Stimulated activated CD4-positive, alpha-beta T cell treated with anti-CD3 and anti-CD28 coated beads, Interleukin-1b, Interleukin-23, amount 100 ng/mL, for 24 hours (primary cell): ENCODE measurements around the gene MYCBP2.
A peak's percentile ranks its signal among the peaks of the same experiment; 100 is the strongest.
"Not testable (repeated sequence)": the region's sequence is repeated elsewhere in the genome, so short reads cannot be mapped to it uniquely, and the experiment has no call there.

Experiments used
- DNase-seq, 4 experiments: peaks; one replicate each; pipeline ENCODE4 v3.0.0-alpha.2; 2020; ENCODE audit warnings: low read depth in 4 of 4, low spot score in 1 of 4

Gene MYCBP2

DNA sequence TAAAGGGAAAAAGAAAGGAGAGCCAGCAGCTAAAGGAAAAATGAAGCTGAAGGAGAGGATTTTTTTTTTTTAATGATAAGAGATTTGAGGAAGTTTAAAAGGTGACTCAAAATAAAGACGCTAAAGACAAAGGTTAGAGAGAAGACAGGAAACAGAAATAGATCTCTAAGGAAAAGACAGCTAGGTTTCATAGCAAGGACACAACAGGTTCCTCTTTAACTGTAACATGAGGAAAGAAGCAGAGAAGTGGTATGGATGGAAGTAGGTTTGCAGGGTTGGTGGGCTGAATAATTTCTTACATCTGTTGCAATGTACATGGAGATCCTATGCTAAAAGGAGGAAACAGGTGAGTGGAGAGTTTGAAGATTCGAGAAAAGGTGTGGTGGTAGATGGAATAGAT, 107.5 kb downstream of the MYCBP2 start:
- no peak for DNase-seq

DNA sequence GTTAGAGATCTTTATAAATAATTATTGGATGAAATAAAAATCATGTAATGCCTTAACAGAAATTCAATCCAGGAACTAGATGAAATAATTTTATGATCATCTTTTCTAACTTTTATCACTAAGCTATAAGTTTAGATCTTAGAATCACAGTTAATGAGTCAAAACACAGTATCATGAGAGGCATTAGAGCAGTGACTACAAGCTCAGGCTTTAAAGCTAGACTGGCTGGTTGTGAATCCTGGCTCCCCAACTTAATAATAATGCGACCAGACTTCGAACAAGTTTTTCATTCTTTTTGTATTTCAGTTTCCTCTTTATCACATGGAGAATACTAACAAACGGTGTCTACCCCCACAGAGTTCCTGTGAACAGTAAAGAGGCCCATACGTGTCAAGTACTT, 108.6 kb downstream of the MYCBP2 start:
- DNase-seq = no peak

DNA sequence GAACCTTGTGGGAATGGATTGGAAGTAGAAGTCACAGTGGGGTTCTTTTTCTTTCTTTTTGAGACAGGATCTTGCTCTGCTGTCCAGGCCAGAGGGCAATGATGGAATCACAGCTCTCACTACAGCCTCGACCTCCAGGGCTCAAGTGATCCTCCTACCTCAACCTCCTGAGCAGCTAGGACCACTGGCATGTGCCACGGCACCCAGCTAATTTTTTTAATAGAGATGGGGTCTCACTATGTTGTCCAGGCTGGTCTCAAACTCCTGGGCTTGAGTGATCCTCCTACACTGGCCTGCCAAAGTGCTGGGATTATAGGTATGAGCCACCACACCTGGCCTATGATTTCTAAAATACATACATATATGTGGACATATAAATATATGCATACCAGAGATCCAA, 111.4 kb downstream of the MYCBP2 start:
- DNase-seq = no peak

DNA sequence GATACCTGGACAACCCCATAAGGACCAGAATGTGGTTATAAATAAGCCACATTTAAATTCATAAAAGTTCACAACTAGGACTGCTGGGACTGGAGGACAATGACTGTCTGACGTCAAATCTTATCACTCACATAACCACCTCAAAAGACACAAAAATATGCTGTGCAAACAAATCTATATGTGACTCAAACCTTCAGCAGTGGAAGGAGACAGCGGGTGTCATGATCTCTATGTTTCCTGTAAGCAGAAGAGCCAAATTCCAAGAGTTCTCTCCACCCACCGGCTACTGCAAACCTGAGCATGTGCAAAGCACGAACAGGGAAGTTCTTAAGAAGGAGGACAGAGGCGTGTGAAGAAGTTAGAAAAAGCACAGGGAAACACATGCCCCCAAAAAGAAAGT, 113.2 kb downstream of the MYCBP2 start:
- no peak for DNase-seq

DNA sequence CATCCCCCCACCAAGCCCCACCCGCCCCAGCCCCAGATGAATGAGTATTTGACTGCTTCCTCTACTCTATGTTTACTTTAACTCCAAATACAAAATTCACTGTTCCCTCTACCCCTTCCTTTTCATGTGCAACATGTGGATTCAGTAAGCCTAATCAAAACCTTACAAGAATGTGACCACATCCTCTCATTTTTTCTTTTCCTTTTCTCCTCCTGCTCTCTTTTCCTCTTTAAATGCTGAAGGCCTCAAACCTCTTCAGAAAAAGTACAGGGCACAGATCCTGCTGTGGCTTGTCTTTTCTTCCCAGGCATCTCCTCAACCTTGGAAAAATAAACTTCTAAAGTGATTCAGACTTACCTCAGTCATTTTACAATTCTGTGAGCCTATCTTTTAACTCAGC, 119.0 kb downstream of the MYCBP2 start:
- no peak for DNase-seq

DNA sequence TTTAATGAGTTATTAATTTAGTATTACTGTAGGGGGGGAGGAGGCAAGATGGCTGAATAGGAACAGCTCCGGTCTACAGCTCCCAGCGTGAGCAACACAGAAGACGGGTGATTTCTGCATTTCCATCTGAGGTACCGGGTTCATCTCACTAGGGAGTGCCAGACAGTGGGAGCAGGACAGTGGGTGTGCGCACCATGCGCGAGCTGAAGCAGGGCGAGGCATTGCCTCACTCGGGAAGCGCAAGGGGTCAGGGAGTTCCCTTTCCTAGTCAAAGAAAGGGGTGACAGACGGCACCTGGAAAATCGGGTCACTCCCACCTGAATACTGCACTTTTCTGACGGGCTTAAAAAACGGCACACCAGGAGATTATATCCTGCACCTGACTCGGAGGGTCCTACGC, 127.9 kb downstream of the MYCBP2 start:
- DNase-seq = not testable (repeated sequence)

DNA sequence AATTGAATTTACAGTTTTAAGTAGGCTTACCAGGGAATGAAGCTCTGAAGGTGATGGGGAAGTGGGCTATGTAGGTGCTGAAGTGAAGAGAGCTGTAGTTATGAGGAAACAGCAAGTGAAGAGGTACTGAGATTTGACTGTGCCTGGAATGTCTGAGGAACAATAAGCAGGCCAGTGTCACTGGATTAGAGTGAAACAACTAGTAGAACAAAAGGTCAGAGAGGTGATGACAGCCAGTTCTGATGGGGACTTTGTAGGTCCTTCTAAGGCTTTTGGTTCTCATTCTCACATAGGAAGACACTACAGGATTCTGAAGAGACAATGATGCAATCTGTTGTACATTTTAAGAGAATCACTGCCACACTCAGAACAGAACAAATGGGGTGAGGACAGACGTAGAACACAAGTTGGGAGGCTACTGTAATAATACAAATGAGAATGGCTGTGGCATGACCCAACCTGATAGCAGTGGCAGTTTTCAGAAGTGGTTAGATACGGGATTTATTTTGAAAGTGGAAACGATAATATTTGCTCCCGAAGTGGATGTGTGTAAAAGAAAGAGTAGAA, 130.8 kb downstream of the MYCBP2 start:
- DNase-seq = no peak

DNA sequence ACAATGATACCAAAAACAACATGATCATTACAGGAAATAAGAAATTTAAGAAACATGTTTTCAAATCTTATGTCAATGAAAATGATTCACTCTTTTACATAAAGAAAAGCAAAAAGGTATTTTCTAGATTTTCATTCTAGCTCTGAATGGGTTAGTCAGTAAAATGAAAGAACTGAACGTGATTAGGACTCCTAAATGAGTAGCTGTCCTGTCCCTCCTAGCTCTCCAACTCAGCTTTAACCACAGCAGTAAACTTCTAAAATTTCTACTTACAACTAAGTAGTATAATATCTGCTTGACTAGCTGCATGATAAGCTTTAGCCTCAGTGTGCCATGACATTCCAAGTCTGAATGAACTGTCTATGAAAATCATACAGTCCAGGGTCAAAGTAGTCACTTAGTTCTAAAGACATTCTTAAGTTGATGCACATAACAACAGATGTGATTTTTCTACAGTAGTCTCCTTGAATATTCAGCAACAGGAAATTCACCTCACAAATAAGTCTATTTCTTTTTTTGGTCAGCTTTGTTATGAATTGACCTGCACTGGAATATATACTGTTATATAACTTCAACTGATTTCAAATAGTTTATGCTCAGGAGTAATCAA, 136.4 kb downstream of the MYCBP2 start:
- no peak for DNase-seq

DNA sequence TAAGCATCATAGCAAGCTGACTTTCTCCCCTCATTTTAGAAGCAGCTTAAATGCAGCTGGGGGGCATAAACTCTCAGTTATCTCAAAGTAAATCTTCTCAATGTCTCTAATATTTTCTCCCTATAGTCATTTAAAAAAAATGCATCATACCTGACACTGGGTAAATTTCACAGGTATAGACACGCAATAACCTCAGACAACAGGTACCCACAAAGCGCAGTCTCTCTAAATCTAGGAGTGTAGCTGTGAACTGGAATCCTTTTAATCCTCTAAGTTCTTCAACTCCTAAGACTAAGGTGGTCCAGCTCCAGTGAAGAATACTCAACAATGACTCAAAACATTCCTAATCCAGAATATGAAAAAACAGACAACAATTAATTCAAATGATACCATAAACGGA, 141.2 kb downstream of the MYCBP2 start:
- no peak for DNase-seq

DNA sequence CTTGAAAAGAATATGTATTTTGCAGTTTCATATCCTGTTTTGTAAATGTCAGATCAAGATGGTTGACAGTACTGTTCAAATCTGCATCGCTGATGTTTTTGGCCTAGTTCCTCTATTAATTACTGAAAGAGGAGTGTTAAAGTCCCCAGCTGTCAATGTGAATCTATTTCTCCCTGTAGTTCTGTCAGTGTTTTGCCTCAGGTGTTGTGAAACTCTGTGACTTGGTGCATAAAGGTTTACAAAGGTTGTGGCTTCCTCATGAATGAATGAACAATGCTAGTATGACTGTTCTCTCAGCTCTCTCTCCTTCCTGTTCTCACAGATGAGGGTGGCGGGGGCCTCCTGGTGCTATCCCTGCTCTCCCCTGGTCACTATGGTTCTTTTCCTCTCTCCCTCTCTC, 142.4 kb downstream of the MYCBP2 start:
- DNase-seq = peak in 2 of 4 experiments; percentile 4 to 19

DNA sequence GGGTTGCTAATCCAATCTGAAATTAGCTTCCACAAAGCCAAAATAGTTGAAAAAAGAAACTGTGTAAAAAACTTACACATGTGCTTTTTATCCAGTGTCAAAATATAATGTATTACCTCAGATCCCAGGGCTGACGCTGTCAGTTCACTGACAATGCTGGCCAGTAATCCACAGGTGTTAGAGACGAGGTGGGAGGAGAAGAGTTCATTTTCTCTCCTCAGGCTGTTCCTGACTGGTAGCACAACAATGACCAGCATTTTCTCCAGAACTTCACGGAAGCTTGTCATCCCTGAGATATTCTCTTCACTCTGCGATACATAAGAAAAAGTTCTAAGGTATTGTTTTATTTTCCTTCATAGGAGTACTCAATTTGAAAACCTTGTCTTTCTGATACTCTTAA, 146.9 kb downstream of the MYCBP2 start:
- no peak for DNase-seq

DNA sequence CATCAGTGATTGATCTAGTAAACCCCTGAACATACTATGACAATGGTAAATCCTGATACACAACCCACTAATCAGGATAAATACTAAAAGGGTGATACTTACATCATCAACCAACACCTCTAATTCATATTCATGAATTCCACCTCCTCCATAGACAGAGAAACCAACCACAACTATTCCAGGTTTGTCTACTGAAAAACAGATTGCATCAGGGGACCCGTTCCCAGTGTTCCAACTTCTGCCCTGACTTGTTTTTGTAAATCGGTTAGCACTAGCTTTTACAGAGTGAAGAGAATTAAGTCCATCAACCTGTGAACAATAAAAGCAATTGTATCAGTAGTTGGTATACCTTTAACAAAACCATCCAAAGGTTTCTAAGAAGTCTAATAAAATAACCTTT, 149.2 kb downstream of the MYCBP2 start:
- DNase-seq = no peak

DNA sequence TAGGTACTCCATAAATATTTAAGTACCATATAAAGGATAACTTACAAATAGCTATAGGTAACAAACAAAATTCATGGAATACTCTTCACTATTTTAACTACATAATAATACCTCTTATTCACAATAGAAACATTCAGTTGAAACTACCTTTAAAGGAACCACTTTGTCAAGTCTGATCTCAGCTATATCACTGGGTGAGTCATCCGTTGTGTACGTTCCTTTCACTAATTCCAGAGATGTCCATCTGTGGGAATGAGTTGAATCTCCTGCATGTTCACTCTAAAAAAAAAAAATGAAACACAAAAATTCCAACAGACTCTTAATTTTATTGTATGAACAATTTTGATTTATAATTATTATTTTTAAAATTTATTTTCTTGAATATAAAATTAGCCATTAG, 150.5 kb downstream of the MYCBP2 start:
- no peak for DNase-seq

DNA sequence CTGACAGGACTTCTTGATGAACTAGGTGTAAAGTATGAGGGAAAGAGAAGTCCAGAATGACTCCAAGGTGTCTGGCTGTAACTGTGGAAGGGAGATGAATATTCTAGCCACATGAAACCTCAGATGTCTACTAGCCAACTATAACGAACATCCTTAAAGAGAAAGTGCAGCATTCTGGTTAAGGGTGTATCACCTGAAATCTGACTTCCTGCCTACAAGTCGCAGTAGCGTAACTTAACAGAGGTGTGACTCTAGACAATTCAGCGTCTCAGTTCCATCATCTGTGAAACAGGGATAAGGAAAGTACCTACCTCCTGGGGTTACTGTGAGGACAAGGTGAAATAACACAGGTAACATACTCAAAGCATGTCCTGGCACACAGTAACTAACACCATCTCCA, 154.2 kb downstream of the MYCBP2 start:
- DNase-seq = no peak

DNA sequence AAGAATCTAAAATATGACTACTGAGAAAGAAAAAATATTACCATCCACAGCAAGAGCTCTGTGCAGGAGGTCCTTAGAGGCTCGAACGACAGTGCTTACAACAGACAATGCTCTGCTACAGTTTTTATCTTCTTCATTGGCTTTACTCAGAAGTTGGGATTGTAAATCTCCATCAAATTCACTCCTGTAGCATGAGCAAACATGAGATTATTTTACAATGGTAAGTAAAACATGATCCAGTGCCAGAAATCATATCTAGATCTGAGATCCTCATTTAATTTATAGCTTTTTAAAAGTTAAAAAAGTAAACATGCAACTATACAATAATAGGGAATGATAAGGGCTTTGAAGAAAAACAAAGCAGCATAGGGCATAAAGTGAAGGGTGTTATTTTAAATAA, 155.4 kb downstream of the MYCBP2 start:
- DNase-seq = no peak

DNA sequence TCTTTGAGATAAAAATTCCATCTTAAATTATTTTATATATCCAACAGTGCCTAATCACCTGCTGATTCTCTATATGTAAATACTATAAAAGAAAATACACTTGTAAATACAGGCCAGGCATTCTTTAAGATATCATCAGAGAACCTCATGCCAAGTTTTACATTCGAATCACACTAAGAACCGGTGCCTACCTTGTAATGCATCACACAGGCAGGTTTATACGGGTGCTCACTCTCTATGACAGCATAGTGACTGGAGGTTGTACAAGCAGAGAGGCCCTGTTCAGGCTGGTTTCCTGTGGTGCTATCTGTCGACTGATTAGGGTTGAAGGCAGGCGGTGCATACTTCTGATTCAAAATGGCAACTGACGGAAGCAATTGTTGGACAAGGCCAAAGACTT, 158.7 kb downstream of the MYCBP2 start:
- DNase-seq = no peak

DNA sequence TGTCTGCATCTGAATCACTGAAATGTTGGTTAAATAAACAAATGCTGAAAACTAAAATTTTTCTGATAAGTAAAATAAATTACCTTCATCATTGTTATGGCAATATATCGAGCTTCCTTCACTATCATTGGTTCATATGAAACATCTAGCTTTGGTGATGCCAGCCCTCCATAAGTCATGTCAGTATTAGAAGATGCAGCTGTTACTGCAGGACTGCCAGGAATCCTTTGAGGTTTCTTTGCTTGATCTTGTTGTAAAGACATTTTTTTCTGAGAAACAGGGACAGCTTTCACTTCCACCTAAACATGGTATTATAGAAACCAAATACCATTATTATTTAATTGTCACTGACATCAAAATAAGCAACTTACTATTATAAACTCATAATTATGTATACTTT, 176.2 kb downstream of the MYCBP2 start:
- DNase-seq = no peak

DNA sequence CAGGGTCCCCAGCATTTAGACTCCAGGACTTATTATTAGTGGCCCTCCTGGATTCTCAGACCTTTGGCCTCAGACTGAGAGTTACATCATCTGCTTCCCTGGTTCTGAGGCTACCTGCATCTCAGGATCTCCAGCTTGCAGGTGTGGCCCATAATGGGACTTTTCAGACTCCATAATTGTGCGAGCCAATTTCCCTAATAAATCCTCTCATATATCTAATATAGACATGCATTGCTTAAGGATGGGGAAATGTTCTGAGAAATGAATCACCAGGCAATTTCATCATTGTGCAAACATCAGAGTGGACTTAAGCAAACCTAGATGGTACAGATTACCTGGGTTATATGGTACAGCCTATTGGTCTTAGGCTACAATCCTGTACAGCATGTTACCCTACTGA, 183.5 kb downstream of the MYCBP2 start:
- no peak for DNase-seq

DNA sequence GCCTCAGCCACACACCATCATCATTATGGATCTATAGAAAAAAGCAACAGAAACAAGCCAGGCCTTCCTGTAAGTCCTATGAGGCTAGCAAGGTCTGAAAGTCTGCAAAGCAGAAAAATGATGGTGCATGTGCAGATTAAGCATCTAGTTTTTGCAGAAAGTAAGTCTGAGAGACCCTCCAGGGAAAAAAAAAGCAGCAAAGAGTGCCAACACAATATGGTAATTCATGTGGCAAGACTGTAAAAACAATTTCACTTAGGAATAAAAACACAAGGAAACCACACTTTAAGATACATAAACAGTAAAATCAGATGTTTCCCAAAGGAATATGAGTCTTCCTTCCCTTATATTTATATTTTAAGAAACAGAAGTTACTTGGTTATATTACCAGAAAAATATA, 187.6 kb downstream of the MYCBP2 start:
- DNase-seq = no peak

DNA sequence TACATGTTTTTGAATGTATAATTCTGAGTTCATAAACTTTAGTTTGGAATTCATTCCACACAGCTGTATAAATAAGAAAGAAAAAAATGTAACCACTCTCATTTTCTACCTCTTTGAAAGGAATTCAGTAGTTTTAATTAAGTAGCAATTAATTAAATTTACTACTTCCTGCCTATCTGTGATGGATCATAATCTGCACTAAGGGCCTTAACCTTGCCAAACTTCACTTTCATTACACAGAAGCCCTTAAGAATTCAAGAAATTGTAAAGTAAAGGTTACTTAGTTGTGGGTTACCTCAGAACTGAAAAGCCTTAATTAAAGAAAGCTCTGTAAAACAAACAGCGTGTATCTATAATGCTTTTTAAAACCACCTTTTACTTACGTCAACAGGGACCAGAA, 188.1 kb downstream of the MYCBP2 start:
- no peak for DNase-seq

DNA sequence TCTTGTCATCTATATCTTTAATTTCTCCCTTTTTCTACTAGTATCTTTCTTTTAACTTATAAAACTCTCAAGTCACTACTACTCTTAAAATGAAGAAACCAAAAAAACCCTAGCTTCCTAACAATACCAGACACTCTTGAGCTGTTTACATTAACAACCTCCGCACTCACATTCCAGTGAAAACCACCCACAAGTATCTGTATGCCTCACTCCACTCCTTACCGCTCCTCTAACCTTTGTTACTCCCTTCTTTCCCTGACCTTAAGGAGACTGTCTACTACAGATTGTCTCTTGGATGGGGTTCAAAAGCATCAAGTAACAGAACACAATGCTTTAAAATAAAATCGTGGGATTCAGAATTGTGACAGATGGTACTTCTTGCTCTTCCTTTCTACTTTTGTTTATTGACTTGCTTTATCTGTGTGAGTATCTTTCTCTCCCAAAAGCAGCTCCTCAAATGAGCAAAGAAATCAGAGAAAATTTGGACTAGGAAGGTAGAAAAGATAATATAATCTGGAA, 189.9 kb downstream of the MYCBP2 start:
- DNase-seq = no peak

DNA sequence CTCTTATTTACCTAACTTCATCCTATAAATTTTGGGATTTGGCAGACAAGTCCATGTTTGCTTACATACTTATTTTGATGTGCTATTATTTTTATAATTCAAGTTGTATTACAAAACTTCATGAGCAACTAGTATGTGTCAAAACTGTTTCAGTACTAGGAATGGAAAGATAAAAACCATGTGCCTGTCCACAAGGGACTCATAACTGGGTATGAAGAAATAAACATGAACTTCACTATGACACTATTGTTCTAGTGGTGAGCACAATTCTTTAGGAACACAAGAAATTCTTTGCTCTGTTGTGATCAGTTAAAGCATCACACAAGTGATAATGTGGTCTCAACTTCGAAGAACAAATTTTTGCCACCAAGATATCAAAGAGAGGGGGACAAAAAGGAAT, 202.5 kb downstream of the MYCBP2 start:
- DNase-seq = no peak

DNA sequence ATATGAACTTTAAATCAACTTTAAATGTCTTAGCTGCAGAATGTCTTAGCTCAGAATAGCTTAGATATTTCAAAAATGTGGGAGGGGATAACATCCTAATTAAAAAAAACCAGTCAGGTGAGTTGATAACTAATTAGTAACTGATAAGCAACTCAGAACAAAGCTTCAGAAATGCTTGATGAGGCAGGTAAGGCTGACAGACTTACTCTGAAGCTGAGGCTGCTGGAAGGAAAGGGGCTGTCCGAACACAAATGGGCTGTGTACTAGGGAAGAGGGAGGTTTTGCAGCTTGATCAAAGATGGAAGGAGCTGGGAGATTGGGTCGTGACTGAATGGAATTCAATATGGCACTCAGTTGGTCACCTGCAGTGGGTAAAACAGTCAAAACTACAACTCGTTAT, 208.8 kb downstream of the MYCBP2 start:
- no peak for DNase-seq
